BLaER1 treated with 17β-estradiol and CSF1 and Interleukin-3, amounts not matched to agents 10 nM and 100 nM (cell line): ENCODE data around the gene KAZN.

Source experiments
- H3K27ac ChIP-seq, 11 experiments: shearing (Covaris generic); formaldehyde crosslinking; 2 replicates each; pipeline ENCODE4 v1.8.1; 2022
- H3K27me3 ChIP-seq, 11 experiments: shearing (Covaris generic); formaldehyde crosslinking; 2 replicates each; pipeline ENCODE4 v1.8.1; 2022
- H3K36me3 ChIP-seq, 11 experiments: shearing (Covaris generic); formaldehyde crosslinking; 2 replicates each; pipeline ENCODE4 v1.8.1; 2022
- H3K4me1 ChIP-seq, 10 experiments: shearing (Covaris generic); formaldehyde crosslinking; 2 replicates each; pipeline ENCODE4 v1.8.1; 2022
- H3K4me2 ChIP-seq, 11 experiments: shearing (Covaris generic); formaldehyde crosslinking; 2 replicates each; pipeline ENCODE4 v1.8.1; 2022
- H3K4me3 ChIP-seq, 10 experiments: shearing (Covaris generic); formaldehyde crosslinking; 2 replicates each; pipeline ENCODE4 v1.8.1; 2022
- H3K9ac ChIP-seq, 11 experiments: shearing (Covaris generic); formaldehyde crosslinking; 2 replicates each; pipeline ENCODE4 v1.8.1; 2022
- H3K9me3 ChIP-seq, 11 experiments: shearing (Covaris generic); formaldehyde crosslinking; replicated peaks in 1 of 11; 2 replicates each; pipeline ENCODE4 v1.8.1; 2022
- H4K20me1 ChIP-seq, 11 experiments: shearing (Covaris generic); formaldehyde crosslinking; 2 replicates each; pipeline ENCODE4 v1.8.1; 2022
- Cebpa-rat ChIP-seq, 11 experiments: shearing (Covaris generic); IDR thresholded peaks; 2 replicates each; pipeline ENCODE4 v1.8.1; 2022

Gene KAZN

GRCh38 chr1:15098176-15099125 is 500.0 kb downstream of the KAZN start:
- TF ChIP-seq Cebpa-rat (IDR thresholded peaks at IDR 0.05), result no peak
- Histone ChIP-seq H3K4me3 (no peak overlapping the region), H3K27me3 (no peaks in the 10 kb centered on the region), H3K9me3 (peaks cover 0 to 2% (median 0%) of the 10 kb centered on the region in 11 experiments; a peak in 4 of 22 replicates), H3K4me2 (no peak overlapping the region), H4K20me1 (peaks cover 0 to 9% (median 0%) of the 10 kb centered on the region in 11 experiments; a peak in 1 of 22 replicates), H3K36me3 (no peaks in the 10 kb centered on the region), H3K27ac (no peak overlapping the region), H3K4me1 (peaks cover 7 to 18% (median 13%) of the 10 kb centered on the region in 10 experiments), H3K9ac (no peak overlapping the region)

GRCh38 chr1:15099441-15100120 is 501.1 kb downstream of the KAZN start:
- peaks cover 0 to 9% (median 0%) of the 10 kb centered on the region in 11 experiments; a peak in 1 of 22 replicates for H4K20me1 ChIP-seq

GRCh38 chr1:15100121-15100879 is 501.8 kb downstream of the KAZN start:
- TF ChIP-seq Cebpa-rat (IDR thresholded peaks at IDR 0.05), result no peak
- Histone ChIP-seq H3K4me2 (peak overlapping the region; percentile 85 to 97 (median 91)), H3K27me3 (no peaks in the 10 kb centered on the region; a peak in 1 of 22 replicates), H3K27ac (no peak overlapping the region), H3K4me3 (peak overlapping the region in 6 of 10 experiments; percentile 13 to 55 (median 33); a peak in 6 of 20 replicates), H3K36me3 (no peaks in the 10 kb centered on the region), H3K9ac (peak overlapping the region in 4 of 11 experiments; percentile 4 to 63 (median 40); a peak in 4 of 22 replicates), H3K4me1 (peaks cover 7 to 18% (median 13%) of the 10 kb centered on the region in 10 experiments), H3K9me3 (peaks cover 0 to 21% (median 12%) of the 10 kb centered on the region in 11 experiments; a peak in 18 of 22 replicates), H4K20me1 (peaks cover 0 to 9% (median 0%) of the 10 kb centered on the region in 11 experiments; a peak in 1 of 22 replicates)

More at GRCh38 chr1:15099441-15100120, 501.1 kb downstream of the KAZN start:
- no peaks in the 10 kb centered on the region; a peak in 1 of 22 replicates for H3K27me3 ChIP-seq
- H3K4me3 ChIP-seq, result no peak overlapping the region
- H3K27ac ChIP-seq, result no peak overlapping the region
- H3K9me3 ChIP-seq, result peaks cover 0 to 14% (median 9%) of the 10 kb centered on the region in 11 experiments; a peak in 17 of 22 replicates
- no peak overlapping the region for H3K9ac ChIP-seq
- H3K4me2 ChIP-seq, result no peak overlapping the region
- peaks cover 7 to 18% (median 13%) of the 10 kb centered on the region in 10 experiments for H3K4me1 ChIP-seq
- H3K36me3 ChIP-seq, result no peaks in the 10 kb centered on the region
- TF ChIP-seq Cebpa-rat (IDR thresholded peaks at IDR 0.05), result no peak

- Histone ChIP-seq H3K9me3 (peaks cover 0 to 25% (median 12%) of the 10 kb centered on the region in 11 experiments; a peak in 18 of 22 replicates), H3K36me3 (no peaks in the 10 kb centered on the region), H3K4me3 (peak overlapping the region in 6 of 10 experiments; percentile 13 to 55 (median 33); a peak in 6 of 20 replicates), H3K4me1 (peaks cover 7 to 18% (median 13%) of the 10 kb centered on the region in 10 experiments), H4K20me1 (peaks cover 0 to 9% (median 0%) of the 10 kb centered on the region in 11 experiments; a peak in 1 of 22 replicates), H3K9ac (peak overlapping the region in 4 of 11 experiments; percentile 4 to 63 (median 40); a peak in 5 of 22 replicates), H3K4me2 (peak overlapping the region; percentile 85 to 97 (median 91)), H3K27me3 (no peaks in the 10 kb centered on the region; a peak in 1 of 22 replicates), H3K27ac (no peak overlapping the region)
- TF ChIP-seq Cebpa-rat (IDR thresholded peaks at IDR 0.05), result no peak
These were observed 502.6 kb downstream of the KAZN start for GRCh38 chr1:15100880-15101760.

- peaks cover 7 to 21% (median 14%) of the 10 kb centered on the region in 10 experiments for H3K4me1 ChIP-seq
- peaks cover 0 to 25% (median 12%) of the 10 kb centered on the region in 11 experiments; a peak in 18 of 22 replicates for H3K9me3 ChIP-seq
- no peak overlapping the region for H3K4me3 ChIP-seq
- no peaks in the 10 kb centered on the region; a peak in 1 of 22 replicates for H3K27me3 ChIP-seq
- H4K20me1 ChIP-seq, result peaks cover 0 to 9% (median 0%) of the 10 kb centered on the region in 11 experiments; a peak in 1 of 22 replicates
- no peak for TF ChIP-seq Cebpa-rat (IDR thresholded peaks at IDR 0.05)
- peak overlapping the region in 7 of 11 experiments; percentile 85 to 95 (median 91); a peak in 8 of 22 replicates for H3K4me2 ChIP-seq
- H3K27ac ChIP-seq, result no peak overlapping the region
- no peak overlapping the region for H3K9ac ChIP-seq
- no peaks in the 10 kb centered on the region for H3K36me3 ChIP-seq
These were observed 503.3 kb downstream of the KAZN start for GRCh38 chr1:15101801-15102200.

GRCh38 chr1:15102646-15103045 is 504.2 kb downstream of the KAZN start:
- Histone ChIP-seq H3K27ac (no peak overlapping the region), H3K36me3 (no peaks in the 10 kb centered on the region), H3K4me2 (no peak overlapping the region), H3K9me3 (peaks cover 0 to 25% (median 12%) of the 10 kb centered on the region in 11 experiments; a peak in 18 of 22 replicates), H3K4me3 (no peak overlapping the region), H3K27me3 (no peaks in the 10 kb centered on the region; a peak in 1 of 22 replicates), H4K20me1 (peaks cover 0 to 9% (median 0%) of the 10 kb centered on the region in 11 experiments; a peak in 1 of 22 replicates), H3K4me1 (peaks cover 7 to 21% (median 14%) of the 10 kb centered on the region in 10 experiments), H3K9ac (no peak overlapping the region)
- TF ChIP-seq Cebpa-rat (IDR thresholded peaks at IDR 0.05), result no peak

GRCh38 chr1:15103211-15103610 is 504.7 kb downstream of the KAZN start:
- Histone ChIP-seq H3K4me1 (peaks cover 7 to 21% (median 14%) of the 10 kb centered on the region in 10 experiments), H3K27me3 (no peaks in the 10 kb centered on the region; a peak in 1 of 22 replicates), H3K9ac (no peak overlapping the region), H4K20me1 (peaks cover 0 to 9% (median 0%) of the 10 kb centered on the region in 11 experiments; a peak in 1 of 22 replicates), H3K4me3 (no peak overlapping the region), H3K4me2 (no peak overlapping the region), H3K9me3 (peaks cover 0 to 25% (median 12%) of the 10 kb centered on the region in 11 experiments; a peak in 18 of 22 replicates), H3K27ac (no peak overlapping the region), H3K36me3 (no peaks in the 10 kb centered on the region)
- no peak for TF ChIP-seq Cebpa-rat (IDR thresholded peaks at IDR 0.05)
